H1 (cell line): ENCODE data around the gene ASAP2. TPM values are rescaled to one million over a fixed set of nuclear protein-coding genes. Genes with fewer than 3 reads are reported as not detected.

Experiments
- CTCF ChIA-PET: fragments of 300-600 bp; sonication (Branson Sonifier 250); formaldehyde crosslinking; loops from one replicate; lab custom pipeline; 2021; ENCODE audit not compliant: partially characterized antibody; lab: Charles Lee
- POLR2A ChIA-PET: fragments of 300-600 bp; sonication (Branson Sonifier 250); formaldehyde crosslinking; loops from one replicate; lab custom pipeline; 2021; ENCODE audit warnings: inconsistent platforms; ENCODE audit not compliant: partially characterized antibody; lab: Charles Lee
- DNase-seq, 2 experiments: peaks; one replicate each; pipeline versions ENCODE4 v3.0.0 to v3.0.0-alpha.2; 2010 to 2022; ENCODE audit warnings: low spot score in 2 of 2, low read depth in 1 of 2, mixed read lengths in 1 of 2
- FAIRE-seq: peaks from 2 replicates; lab custom pipeline; 2011; peaks lifted over from hg19 to GRCh38; lab: Jason Lieb, UNC
- H2AFZ ChIP-seq: 2 replicates; pipeline ENCODE4 v1.8.1; 2012; ENCODE audit warnings: low read length, inconsistent platforms
- H2AK5ac ChIP-seq: 2 replicates; pipeline ENCODE4 v1.6.1; 2013; ENCODE audit warnings: low read depth, low read length
- H2BK120ac ChIP-seq: replicated peaks from 2 replicates; pipeline ENCODE3; 2013; ENCODE audit warnings: low read depth, low read length, inconsistent platforms
- H2BK12ac ChIP-seq: 2 replicates; pipeline ENCODE4 v1.6.1; 2013; ENCODE audit warnings: low read depth, low read length
- H2BK15ac ChIP-seq: 2 replicates; pipeline ENCODE4 v1.6.1; 2013; ENCODE audit warnings: low read length
- H2BK20ac ChIP-seq: 2 replicates; pipeline ENCODE4 v1.6.1; 2013; ENCODE audit warnings: low read length
- H2BK5ac ChIP-seq: 2 replicates; pipeline ENCODE4 v1.6.1; 2013; ENCODE audit warnings: low read depth, low read length
- H3K14ac ChIP-seq: 2 replicates; pipeline ENCODE4 v1.6.1; 2013; ENCODE audit warnings: inconsistent platforms; ENCODE audit not compliant: insufficient read length
- H3K18ac ChIP-seq: 2 replicates; pipeline ENCODE4 v1.6.1; 2013; ENCODE audit warnings: low read length; ENCODE audit errors: extremely low read depth
- H3K23ac ChIP-seq: 2 replicates; pipeline ENCODE4 v1.6.1; 2013; ENCODE audit warnings: inconsistent platforms; ENCODE audit not compliant: insufficient read length
- H3K23me2 ChIP-seq: 2 replicates; pipeline ENCODE4 v1.6.1; 2013; ENCODE audit warnings: low read depth, low read length
- H3K27ac ChIP-seq: 2 replicates; pipeline ENCODE4 v1.6.1; 2011; ENCODE audit warnings: low read depth, low read length, inconsistent platforms
- H3K27me3 ChIP-seq, 4 experiments: replicated peaks in 1 of 4; 1 replicate in 1 of 4; 2 replicates in 3 of 4; pipeline versions ENCODE4 v1.6.1 to v1.8.1; 2011 to 2013; ENCODE audit warnings: low read length in 3 of 4, mild to moderate bottlenecking in 3 of 4, inconsistent platforms in 2 of 4, mixed read lengths in 2 of 4, moderate library complexity in 1 of 4; ENCODE audit not compliant: control insufficient read depth in 3 of 4, insufficient read depth in 3 of 4; ENCODE audit errors: extremely low read depth in 1 of 4
- H3K36me3 ChIP-seq, 4 experiments: 2 replicates each; pipeline versions ENCODE4 v1.6.1 to v1.8.1; 2011 to 2013; ENCODE audit warnings: mild to moderate bottlenecking in 4 of 4, low read length in 3 of 4, moderate library complexity in 2 of 4, control low read depth in 1 of 4, inconsistent platforms in 1 of 4; ENCODE audit not compliant: insufficient read depth in 4 of 4, control insufficient read depth in 2 of 4
- H3K4ac ChIP-seq: replicated peaks from 2 replicates; pipeline ENCODE3; 2013; ENCODE audit warnings: low read length, low read depth, mixed read lengths, inconsistent platforms; ENCODE audit not compliant: insufficient read length
- H3K4me1 ChIP-seq, 4 experiments: replicated peaks in 1 of 4; 1 replicate in 1 of 4; 2 replicates in 3 of 4; pipeline versions ENCODE4 v1.6.1 to v1.8.1; 2011 to 2013; ENCODE audit warnings: low read length in 3 of 4, inconsistent platforms in 2 of 4, mixed read lengths in 1 of 4; ENCODE audit not compliant: insufficient read depth in 4 of 4, control insufficient read depth in 3 of 4
- H3K4me2 ChIP-seq, 2 experiments: 2 replicates each; pipeline versions ENCODE4 v1.6.1 to v1.8.1; 2011 to 2013; ENCODE audit warnings: low read depth in 2 of 2, low read length in 2 of 2, control low read depth in 1 of 2, inconsistent platforms in 1 of 2, mild to moderate bottlenecking in 1 of 2; ENCODE audit not compliant: insufficient read depth in 1 of 2
- H3K4me3 ChIP-seq, 4 experiments: fragments of 200-600, 300-600 bp in 1 of 4; sonication (generic), shearing (Covaris generic), sonication (Bioruptor Twin) in 1 of 4; 2 replicates each; pipeline versions ENCODE4 v1.5.1 to v1.8.1; 2011 to 2016; ENCODE audit warnings: low read length in 4 of 4, low read depth in 3 of 4, control low read depth in 2 of 4, inconsistent platforms in 2 of 4, mild to moderate bottlenecking in 2 of 4, mixed read lengths in 1 of 4, moderate library complexity in 1 of 4; ENCODE audit not compliant: insufficient read depth in 2 of 4; ENCODE audit errors: extremely low read depth in 1 of 4
- H3K56ac ChIP-seq: replicated peaks from 2 replicates; pipeline ENCODE3; 2013; ENCODE audit warnings: low read depth, mild to moderate bottlenecking, mixed read lengths, low read length, inconsistent platforms; ENCODE audit not compliant: insufficient read length
- H3K79me1 ChIP-seq: 2 replicates; pipeline ENCODE4 v1.6.1; 2013; ENCODE audit warnings: low read depth, low read length, control low read depth
- H3K79me2 ChIP-seq, 2 experiments: 2 replicates each; pipeline versions ENCODE4 v1.6.1 to v1.8.1; 2012 to 2013; ENCODE audit warnings: low read length in 2 of 2, mild to moderate bottlenecking in 2 of 2, inconsistent platforms in 1 of 2; ENCODE audit not compliant: insufficient read depth in 2 of 2, control insufficient read depth in 1 of 2
- H3K9ac ChIP-seq, 4 experiments: replicated peaks in 1 of 4; 1 replicate in 1 of 4; 2 replicates in 3 of 4; pipeline versions ENCODE4 v1.6.1 to v1.8.1; 2011 to 2013; ENCODE audit warnings: low read depth in 3 of 4, low read length in 3 of 4, control low read depth in 2 of 4, mild to moderate bottlenecking in 2 of 4, moderate library complexity in 2 of 4, inconsistent platforms in 1 of 4; ENCODE audit errors: extremely low read depth in 1 of 4
- H3K9me3 ChIP-seq, 2 experiments: 2 replicates each; pipeline versions ENCODE4 v1.6.1 to v1.8.1; 2012 to 2013; ENCODE audit warnings: mild to moderate bottlenecking in 2 of 2, moderate library complexity in 2 of 2, control low read depth in 1 of 2, inconsistent platforms in 1 of 2, low read depth in 1 of 2, low read length in 1 of 2, mixed read lengths in 1 of 2; ENCODE audit not compliant: insufficient read depth in 2 of 2
- H4K20me1 ChIP-seq, 2 experiments: replicated peaks in 1 of 2; 2 replicates each; pipeline versions ENCODE3 to v1.8.1; 2011 to 2013; ENCODE audit warnings: inconsistent platforms in 2 of 2, low read length in 2 of 2, mild to moderate bottlenecking in 1 of 2; ENCODE audit not compliant: insufficient read depth in 2 of 2, control insufficient read depth in 1 of 2
- H4K5ac ChIP-seq: 2 replicates; pipeline ENCODE4 v1.6.1; 2013; ENCODE audit warnings: low read length, low read depth, mixed read lengths, inconsistent platforms; ENCODE audit not compliant: insufficient read length
- H4K8ac ChIP-seq: 2 replicates; pipeline ENCODE4 v1.8.0; 2013; ENCODE audit warnings: mild to moderate bottlenecking, moderate library complexity, low read length, inconsistent platforms; ENCODE audit not compliant: insufficient read depth; ENCODE audit errors: extremely low read depth
- H4K91ac ChIP-seq: replicated peaks from 2 replicates; pipeline ENCODE3; 2013; ENCODE audit warnings: low read length, mixed read lengths, inconsistent platforms; ENCODE audit not compliant: insufficient read length
- ASH2L ChIP-seq: fragments of 200-600, 300-600 bp; sonication (generic); IDR thresholded peaks from one replicate; pipeline ENCODE4 v1.7.1; 2017; ENCODE audit warnings: low read length
- CBX5 ChIP-seq: fragments of 300-800, 300-1000 bp; sonication (generic); IDR thresholded peaks from 2 replicates; pipeline ENCODE4 v1.7.1; 2016; ENCODE audit warnings: antibody characterized with exemption, low read length, low read depth
- CEBPB ChIP-seq: IDR thresholded peaks from 2 replicates; pipeline ENCODE4 v1.6.1; 2012; ENCODE audit warnings: low read depth, low read length
- CHD1 ChIP-seq: IDR thresholded peaks from 2 replicates; pipeline ENCODE4 v1.6.1; 2012; ENCODE audit warnings: low read depth, low read length, improper control_type of control experiment
- CTBP2 ChIP-seq: IDR thresholded peaks from 2 replicates; pipeline ENCODE4 v1.7.0; 2011; ENCODE audit warnings: borderline replicate concordance, mild to moderate bottlenecking, moderate library complexity, mixed read lengths, low read length; ENCODE audit not compliant: insufficient read depth, insufficient read length
- HDAC6 ChIP-seq: IDR thresholded peaks from one replicate; pipeline ENCODE4 v1.7.1; 2012; ENCODE audit warnings: low read depth, mild to moderate bottlenecking, inconsistent platforms, low read length, moderate library complexity
- JUND ChIP-seq: IDR thresholded peaks from 2 replicates; pipeline ENCODE4 v1.6.1; 2011; ENCODE audit warnings: mild to moderate bottlenecking, improper control_type of control experiment, low read length
- POLR2A ChIP-seq, 2 experiments: IDR thresholded peaks; 1 replicate in 1 of 2; 2 replicates in 1 of 2; pipeline ENCODE4 v1.6.1; 2011; ENCODE audit warnings: low read depth in 2 of 2, low read length in 2 of 2, mild to moderate bottlenecking in 2 of 2; ENCODE audit errors: control extremely low read depth in 1 of 2
- POLR2AphosphoS5 ChIP-seq: IDR thresholded peaks from 2 replicates; pipeline ENCODE4 v1.6.1; 2011; ENCODE audit warnings: low read depth, low read length
- RAD21 ChIP-seq, 2 experiments: IDR thresholded peaks in 1 of 2; conservative IDR thresholded peaks in 1 of 2; 2 replicates each; pipeline ENCODE4 v1.6.1; 2011; ENCODE audit warnings: low read depth in 2 of 2, low read length in 2 of 2, improper control_type of control experiment in 1 of 2, inconsistent platforms in 1 of 2, mild to moderate bottlenecking in 1 of 2, moderate library complexity in 1 of 2
- RBBP5 ChIP-seq: IDR thresholded peaks from 2 replicates; pipeline ENCODE4 v1.7.1; 2012; ENCODE audit warnings: low read depth, mild to moderate bottlenecking, inconsistent platforms, low read length, moderate library complexity, borderline replicate concordance
- ZNF274 ChIP-seq: IDR thresholded peaks from 2 replicates; pipeline ENCODE4 v1.7.0; 2012; ENCODE audit warnings: low read length, borderline replicate concordance; ENCODE audit errors: extremely low read depth
- WGBS, 2 experiments: shearing (Covaris generic) in 1 of 2; methylation state at CpG; one replicate each; pipeline versions ENCODE4 v1.1.6 to v1.1.7; 2013 to 2015; ENCODE audit warnings: low lambda C conversion rate in 2 of 2, mixed read lengths in 2 of 2, inconsistent platforms in 1 of 2, low coverage in 1 of 2, missing lambda C conversion rate in 1 of 2; ENCODE audit not compliant: insufficient replicate concordance in 2 of 2, insufficient coverage in 1 of 2, insufficient read length in 1 of 2; ENCODE audit errors: extremely low coverage in 1 of 2, missing lambda C conversion rate in 1 of 2; 5-methylcytosine and 5-hydroxymethylcytosine counted together
- polyA plus RNA-seq, 7 experiments: library from polyadenylated mRNA; depleted of rRNA in 3 of 7; stranded (reverse) in 5 of 7; unstranded in 2 of 7; fragments of >200 nt in 5 of 7; fragments of 200-250 nt in 2 of 7; gene quantifications; 1 replicate in 5 of 7; 2 replicates in 1 of 7; 4 replicates in 1 of 7; pipeline versions ENCODE4 v1.2.1 to v1.2.3, GENCODE V29; 2011 to 2013; ENCODE audit warnings: missing spikeins in 2 of 7, mixed read lengths in 2 of 7
- total RNA-seq: library from RNA; stranded (reverse); fragmentation: NEBNext Ultra II Directional; extraction: Animal tissue kit (Norgen Biotek cat#: 25700); gene quantifications from 2 replicates; pipeline ENCODE4 v1.2.1, GENCODE V29; 2021
- TF ChIP-seq, protein P1 (sequence below): IDR thresholded peaks from 2 replicates; pipeline ENCODE4 v1.6.1; 2012; ENCODE audit warnings: inconsistent platforms

ASAP2 gene
- total and polyA plus RNA-seq, 2 of the 8 experiments (the other 6 are each of a cell fraction or from before 2014, with no cell fraction given): 10.2 to 18.7 TPM

DNA sequence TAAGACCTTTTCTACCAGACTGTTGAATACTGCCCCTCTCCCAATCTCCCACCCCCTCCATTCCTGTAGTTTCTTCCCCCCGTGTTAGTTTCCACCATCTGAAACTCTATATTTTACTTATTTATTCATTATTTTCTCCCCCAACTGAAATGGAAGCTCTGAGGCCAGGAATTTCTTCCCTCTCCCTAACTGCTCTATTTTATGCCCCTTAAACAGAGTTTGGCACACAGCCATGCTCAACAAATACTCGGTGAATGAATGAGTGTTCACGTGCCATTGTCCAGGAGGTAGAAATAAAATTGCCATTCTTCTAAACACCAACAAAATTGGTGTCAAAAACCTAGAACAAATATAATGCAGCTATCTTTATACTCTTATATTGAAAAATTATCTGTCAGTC is 211.1 kb downstream of the ASAP2 start:
- no peak for FAIRE-seq
- no peak overlapping the region for H3K27ac ChIP-seq
- H3K79me2 ChIP-seq: peaks cover 0 to 4% of the 10 kb centered on the region in 2 experiments; a peak in 1 of 4 replicates

More for the DNA sequence above, 211.1 kb downstream of the ASAP2 start:
- H3K9me3 ChIP-seq: no peaks in the 10 kb centered on the region
- 97 to 100% methylated on average over 1 to 3 of the region's 3 CpGs for WGBS, 2 experiments
- no peak overlapping the region for H2BK12ac ChIP-seq
- peaks cover 4% of the 10 kb centered on the region for H3K79me1 ChIP-seq
- no peak overlapping the region for H3K23ac ChIP-seq
- peaks cover 0 to 1% of the 10 kb centered on the region in 2 experiments for H4K20me1 ChIP-seq
- H3K9ac ChIP-seq: no peak overlapping the region
- no peak for DNase-seq
- H4K8ac ChIP-seq: no peak overlapping the region
- no peaks in the 10 kb centered on the region for H3K36me3 ChIP-seq
- peaks cover 0 to 9% (median 4%) of the 10 kb centered on the region in 4 experiments; a peak in 4 of 7 replicates for H3K27me3 ChIP-seq
- no peak overlapping the region for H3K4me3 ChIP-seq
- H2AK5ac ChIP-seq: no peak overlapping the region
- peaks cover 9% of the 10 kb centered on the region for H3K23me2 ChIP-seq
- H3K18ac ChIP-seq: no peak overlapping the region
- H3K56ac ChIP-seq: no peak overlapping the region
- POLR2A ChIA-PET: no interaction called here
- H2BK20ac ChIP-seq: no peak overlapping the region
- no peak overlapping the region for H3K4me2 ChIP-seq
- H2BK120ac ChIP-seq: no peak overlapping the region
- CTCF ChIA-PET: interaction anchor here (0.6 to 1.9 kb wide), 5 partner anchors 16 to 275 kb away, joined by 3 to 11 read pairs (median 5); no protein-coding TSS in a partner anchor
- H2BK15ac ChIP-seq: no peak overlapping the region
- no peak overlapping the region for H3K14ac ChIP-seq
- no peak overlapping the region for H2AFZ ChIP-seq
- no peak overlapping the region for H4K91ac ChIP-seq
- H4K5ac ChIP-seq: no peak overlapping the region
- H3K4me1 ChIP-seq: peaks cover 0 to 7% (median 5%) of the 10 kb centered on the region in 4 experiments; a peak in 4 of 7 replicates
- TF ChIP-seq POLR2AphosphoS5: no peak
- TF ChIP-seq ZNF274: no peak
- no peak for TF ChIP-seq CHD1
- no peak for TF ChIP-seq HDAC6
- no peak for TF ChIP-seq POLR2A (IDR thresholded peaks at IDR 0.05; ENCODE audit: control extremely low read depth in 1 of 2, low read depth in 2 of 2, low read length in 2 of 2)
- TF ChIP-seq, protein P1, sequence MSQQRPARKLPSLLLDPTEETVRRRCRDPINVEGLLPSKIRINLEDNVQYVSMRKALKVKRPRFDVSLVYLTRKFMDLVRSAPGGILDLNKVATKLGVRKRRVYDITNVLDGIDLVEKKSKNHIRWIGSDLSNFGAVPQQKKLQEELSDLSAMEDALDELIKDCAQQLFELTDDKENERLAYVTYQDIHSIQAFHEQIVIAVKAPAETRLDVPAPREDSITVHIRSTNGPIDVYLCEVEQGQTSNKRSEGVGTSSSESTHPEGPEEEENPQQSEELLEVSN: no peak
- TF ChIP-seq CTBP2: no peak
- no peak for TF ChIP-seq CEBPB
- TF ChIP-seq RAD21 (IDR thresholded peaks at IDR 0.05 in 1 of 2, conservative IDR thresholded peaks at IDR 0.05 in 1 of 2; ENCODE audit: low read depth in 2 of 2, low read length in 2 of 2): no peak
- no peak for TF ChIP-seq ASH2L
- TF ChIP-seq JUND: no peak
- TF ChIP-seq CBX5: no peak
- no peak for TF ChIP-seq RBBP5
- no peak overlapping the region for H2BK5ac ChIP-seq
- H3K4ac ChIP-seq: no peak overlapping the region
